ENCODE measurements around the gene HCN4.
"Not testable (repeated sequence)": the region's sequence is repeated elsewhere in the genome, so short reads cannot be mapped to it uniquely, and the experiment has no call there.

Gene HCN4

GRCh38 chr15:73368301-73369136 lies at the start of gene HCN4:
Gene HCN4, minus strand, starts transcription at chr15:73368958. Its CDS starts 688 bp downstream, at chr15:73368270.
- no peak for DNase-seq

- DNase-seq: no peak
Observed at GRCh38 chr15:73414876-73415275, 46.1 kb upstream of the HCN4 start.

- DNase-seq: no peak
Observed at GRCh38 chr15:73403171-73403570, 34.4 kb upstream of the HCN4 start.

- not testable (repeated sequence) for DNase-seq
Observed at GRCh38 chr15:73400222-73400621, 31.5 kb upstream of the HCN4 start.

- DNase-seq: no peak
Observed at GRCh38 chr15:73398861-73399260, 30.1 kb upstream of the HCN4 start.

GRCh38 chr15:73397461-73397860 lies 28.7 kb upstream of the HCN4 start:
- no peak for DNase-seq

- DNase-seq: no peak
Observed at GRCh38 chr15:73395671-73396070, 26.9 kb upstream of the HCN4 start.

- no peak for DNase-seq
Observed at GRCh38 chr15:73394782-73395181, 26.0 kb upstream of the HCN4 start.

- DNase-seq: no peak
Observed at GRCh38 chr15:73393336-73393735, 24.6 kb upstream of the HCN4 start.

GRCh38 chr15:73392025-73392424 lies 23.3 kb upstream of the HCN4 start:
- DNase-seq: no peak

- no peak for DNase-seq
Observed at GRCh38 chr15:73391128-73391872, 22.5 kb upstream of the HCN4 start.

- DNase-seq: no peak
Observed at GRCh38 chr15:73389971-73390544, 21.3 kb upstream of the HCN4 start.

- DNase-seq: no peak
Observed at GRCh38 chr15:73389539-73389938, 20.8 kb upstream of the HCN4 start.

GRCh38 chr15:73388256-73388781 lies 19.6 kb upstream of the HCN4 start:
- DNase-seq: no peak

GRCh38 chr15:73387507-73388255 lies 18.9 kb upstream of the HCN4 start:
- no peak for DNase-seq

- DNase-seq: no peak
Observed at GRCh38 chr15:73386886-73387506, 18.2 kb upstream of the HCN4 start.

- DNase-seq: no peak
Observed at GRCh38 chr15:73386238-73386637, 17.5 kb upstream of the HCN4 start.

- DNase-seq: no peak
Observed at GRCh38 chr15:73385205-73385604, 16.4 kb upstream of the HCN4 start.

- no peak for DNase-seq
Observed at GRCh38 chr15:73383310-73384189, 14.8 kb upstream of the HCN4 start.

- DNase-seq: no peak
Observed at GRCh38 chr15:73382115-73382514, 13.4 kb upstream of the HCN4 start.

GRCh38 chr15:73380661-73381060 lies 11.9 kb upstream of the HCN4 start:
- no peak for DNase-seq
